ENCODE measurements around the gene MIPEP.

DNA sequence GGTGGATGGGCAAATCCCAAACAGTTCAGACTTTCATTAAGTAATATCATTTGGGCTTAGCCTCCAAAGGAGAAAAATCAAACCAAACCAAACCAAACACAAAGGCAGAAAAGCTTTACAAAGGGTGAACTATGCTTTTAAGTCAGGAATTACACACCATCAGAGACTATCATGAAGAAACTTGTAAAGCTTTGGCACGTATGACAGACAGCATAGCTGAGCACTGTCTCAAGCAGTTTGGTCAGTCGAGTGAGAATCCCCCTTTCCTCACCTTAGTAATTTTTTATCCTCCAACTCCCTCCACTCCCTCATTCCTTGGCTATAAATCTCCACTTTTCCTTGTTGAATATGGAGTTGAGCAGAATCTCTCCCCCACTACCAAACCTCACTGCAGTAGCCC is 72.1 kb downstream of the MIPEP start:
- TF ChIP-seq POLR2A (IDR thresholded peaks at IDR 0.05) (no peak), POLR2AphosphoS5 (IDR thresholded peaks at IDR 0.05) (no peak)
- TF ChIP-seq, protein P1, sequence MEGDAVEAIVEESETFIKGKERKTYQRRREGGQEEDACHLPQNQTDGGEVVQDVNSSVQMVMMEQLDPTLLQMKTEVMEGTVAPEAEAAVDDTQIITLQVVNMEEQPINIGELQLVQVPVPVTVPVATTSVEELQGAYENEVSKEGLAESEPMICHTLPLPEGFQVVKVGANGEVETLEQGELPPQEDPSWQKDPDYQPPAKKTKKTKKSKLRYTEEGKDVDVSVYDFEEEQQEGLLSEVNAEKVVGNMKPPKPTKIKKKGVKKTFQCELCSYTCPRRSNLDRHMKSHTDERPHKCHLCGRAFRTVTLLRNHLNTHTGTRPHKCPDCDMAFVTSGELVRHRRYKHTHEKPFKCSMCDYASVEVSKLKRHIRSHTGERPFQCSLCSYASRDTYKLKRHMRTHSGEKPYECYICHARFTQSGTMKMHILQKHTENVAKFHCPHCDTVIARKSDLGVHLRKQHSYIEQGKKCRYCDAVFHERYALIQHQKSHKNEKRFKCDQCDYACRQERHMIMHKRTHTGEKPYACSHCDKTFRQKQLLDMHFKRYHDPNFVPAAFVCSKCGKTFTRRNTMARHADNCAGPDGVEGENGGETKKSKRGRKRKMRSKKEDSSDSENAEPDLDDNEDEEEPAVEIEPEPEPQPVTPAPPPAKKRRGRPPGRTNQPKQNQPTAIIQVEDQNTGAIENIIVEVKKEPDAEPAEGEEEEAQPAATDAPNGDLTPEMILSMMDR (IDR thresholded peaks at IDR 0.05) = no peak

All from transverse colon (tissue), 4 donors.